GM04504 (cell line): Measurements from ENCODE around the gene INHA.
A peak's percentile ranks its signal among the peaks of the same experiment; 100 is the strongest.

Experiments used
- DNase-seq: peaks from one replicate; pipeline ENCODE4 v3.0.0-alpha.2; 2012; ENCODE audit warnings: low read depth

INHA gene

GRCh38 chr2:219540784-219541504 lies 31.2 kb upstream of the INHA start:
- no peak for DNase-seq

DNA sequence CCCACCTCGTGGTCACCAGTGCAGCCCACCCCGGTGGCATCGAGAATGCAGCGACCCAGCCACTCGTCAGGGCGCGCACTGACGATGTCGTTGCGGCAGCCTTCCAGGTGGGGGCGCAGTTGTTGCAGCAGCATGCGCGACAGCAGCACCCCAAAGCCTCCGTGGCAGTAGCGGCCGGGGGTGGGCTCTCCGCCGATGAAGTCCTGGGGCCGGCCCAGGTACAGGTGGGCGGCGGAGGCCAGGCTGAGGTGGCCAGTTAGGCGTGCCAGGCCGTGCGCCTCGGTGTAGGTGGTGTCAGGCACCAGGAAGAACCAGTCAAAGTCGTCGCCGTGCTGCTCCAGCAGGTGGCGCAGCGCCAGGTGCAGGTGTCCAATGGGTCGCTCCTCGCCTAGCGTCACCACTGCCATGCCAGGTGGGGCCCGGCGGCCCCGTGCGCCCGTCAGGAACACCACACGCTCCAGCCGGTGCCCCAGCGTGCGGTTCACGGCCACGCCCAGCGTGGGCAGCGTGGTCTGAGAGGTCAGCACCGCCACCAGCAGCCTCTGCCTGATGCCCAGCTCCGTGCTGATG lies 30.4 kb upstream of the INHA start:
- DNase-seq: no peak

DNA sequence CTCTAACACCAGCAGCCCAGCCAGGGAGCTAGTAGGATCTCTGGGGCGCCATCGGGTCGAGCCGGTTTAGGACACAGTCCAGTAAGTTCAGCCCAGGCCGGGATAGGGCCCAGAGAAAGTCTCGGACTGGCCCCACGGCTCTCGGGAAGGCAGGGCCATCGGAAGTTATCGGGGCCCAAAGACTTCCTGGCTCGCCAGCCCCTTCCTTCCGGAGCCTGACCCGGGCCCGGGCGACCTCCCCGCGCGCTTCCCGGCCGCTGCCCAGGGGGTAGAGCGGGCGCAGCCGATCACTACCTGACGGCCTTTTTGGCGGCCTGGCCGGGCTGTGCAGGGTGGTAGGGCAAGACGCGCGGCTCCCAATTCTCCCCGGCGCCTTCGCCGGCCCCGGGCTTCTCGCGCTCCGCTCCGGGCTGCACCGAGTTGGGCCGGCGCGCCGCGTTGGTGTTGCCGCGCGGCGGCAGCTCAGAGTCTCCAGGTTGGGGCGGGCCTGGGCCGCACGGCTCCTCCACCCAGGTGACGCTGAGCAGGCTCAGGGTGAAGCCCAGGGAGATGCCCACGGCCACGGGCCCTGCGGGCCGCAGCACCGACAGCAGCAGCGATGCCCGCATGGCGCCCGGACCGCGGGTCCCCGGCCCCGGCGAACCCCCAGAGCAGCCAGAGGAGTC lies 29.0 kb upstream of the INHA start:
- peak; percentile 13 for DNase-seq

DNA sequence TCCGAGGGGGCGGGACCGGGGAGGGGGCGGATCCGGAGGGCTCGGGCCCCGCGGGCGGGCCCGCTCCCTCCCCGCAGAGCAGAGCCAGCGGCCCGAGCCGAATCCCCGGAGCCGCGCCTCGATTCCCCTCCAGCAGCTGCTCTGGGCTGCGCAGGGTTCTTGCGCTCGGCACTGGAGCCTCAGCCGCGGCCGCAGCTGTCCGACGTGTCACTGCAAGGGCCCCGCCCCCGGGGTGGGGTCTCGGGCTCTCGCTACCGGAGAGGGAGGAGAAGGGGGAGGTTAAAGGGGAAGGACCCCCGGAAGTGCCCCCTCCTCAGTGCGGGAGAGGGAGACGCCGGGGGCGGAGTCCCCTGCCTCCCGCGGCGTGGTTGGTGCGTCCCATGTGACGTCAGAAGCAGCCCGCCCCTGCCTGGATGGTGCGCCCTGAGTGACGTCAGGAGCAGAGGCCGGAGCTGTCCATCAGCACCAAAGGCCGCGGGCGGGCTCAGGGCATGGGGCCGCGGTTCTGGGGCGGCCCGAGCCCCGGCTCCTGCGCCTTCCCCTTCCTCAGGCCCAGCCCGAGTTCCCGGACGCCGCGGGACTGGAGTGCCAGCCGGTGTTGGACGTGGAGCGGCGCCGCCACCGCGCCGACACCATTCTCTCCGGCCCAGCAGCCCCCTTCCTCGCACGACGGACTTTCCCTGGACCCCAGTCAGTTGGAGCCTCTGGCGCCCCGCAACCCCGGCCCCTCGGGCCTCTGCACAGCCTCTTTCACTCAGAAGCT lies 28.3 kb upstream of the INHA start, which contains the start of the genes CHPF and TMEM198:
CHPF (minus strand) TSS at position 214 of the 763 bp plus-strand sequence. CDS start 271 bp downstream, outside the sequence.
TMEM198 (plus strand) TSS at position 433 of the 763 bp plus-strand sequence. CDS start 700 bp downstream, outside the sequence.
- DNase-seq: peak; percentile 98

GRCh38 chr2:219544567-219544966 lies 27.5 kb upstream of the INHA start:
- no peak for DNase-seq

DNA sequence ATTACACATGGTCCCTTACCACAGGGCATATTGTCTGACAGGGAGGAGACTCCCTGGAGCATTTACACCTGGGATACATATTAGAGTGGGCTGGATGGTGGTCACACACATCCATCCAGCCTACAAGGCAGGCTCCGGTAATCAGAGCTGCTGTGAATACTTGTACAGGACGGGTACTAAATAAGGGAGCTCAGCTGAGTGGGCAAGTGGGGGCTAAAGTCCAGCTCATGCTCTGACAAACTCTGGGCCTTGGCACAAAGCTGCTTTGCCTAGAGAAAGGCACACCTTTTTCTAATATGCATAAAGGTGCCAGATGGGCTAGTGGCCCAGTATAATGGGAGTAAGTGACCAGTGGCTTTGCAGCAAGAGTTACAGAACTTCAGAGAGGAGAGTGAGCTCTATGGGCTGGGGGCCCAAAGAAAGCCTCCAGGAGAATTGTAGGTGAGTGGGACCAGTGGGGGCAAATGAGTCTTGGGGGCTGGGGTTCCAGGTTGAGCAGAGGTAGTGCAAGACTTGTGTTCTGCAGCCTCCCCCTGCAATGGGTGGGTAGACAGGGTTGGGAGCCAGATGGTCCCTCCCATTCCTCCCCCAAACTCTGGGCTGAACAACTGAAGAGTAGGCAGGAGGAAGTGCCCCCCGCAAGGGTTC lies 26.7 kb upstream of the INHA start:
- DNase-seq: no peak

GRCh38 chr2:219545943-219546352 lies 26.2 kb upstream of the INHA start:
- no peak for DNase-seq

DNA sequence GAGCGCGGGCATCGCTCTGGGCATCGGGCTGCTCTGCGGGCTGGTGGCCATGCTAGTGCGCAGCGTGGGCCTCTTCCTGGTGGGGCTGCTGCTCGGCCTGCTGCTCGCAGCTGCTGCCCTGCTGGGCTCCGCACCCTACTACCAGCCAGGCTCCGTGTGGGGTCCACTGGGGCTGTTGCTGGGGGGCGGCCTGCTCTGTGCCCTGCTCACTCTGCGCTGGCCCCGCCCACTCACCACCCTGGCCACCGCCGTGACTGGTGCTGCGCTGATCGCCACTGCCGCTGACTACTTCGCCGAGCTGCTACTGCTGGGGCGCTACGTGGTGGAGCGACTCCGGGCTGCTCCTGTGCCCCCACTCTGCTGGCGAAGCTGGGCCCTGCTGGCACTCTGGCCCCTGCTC lies 24.5 kb upstream of the INHA start:
- no peak for DNase-seq

DNA sequence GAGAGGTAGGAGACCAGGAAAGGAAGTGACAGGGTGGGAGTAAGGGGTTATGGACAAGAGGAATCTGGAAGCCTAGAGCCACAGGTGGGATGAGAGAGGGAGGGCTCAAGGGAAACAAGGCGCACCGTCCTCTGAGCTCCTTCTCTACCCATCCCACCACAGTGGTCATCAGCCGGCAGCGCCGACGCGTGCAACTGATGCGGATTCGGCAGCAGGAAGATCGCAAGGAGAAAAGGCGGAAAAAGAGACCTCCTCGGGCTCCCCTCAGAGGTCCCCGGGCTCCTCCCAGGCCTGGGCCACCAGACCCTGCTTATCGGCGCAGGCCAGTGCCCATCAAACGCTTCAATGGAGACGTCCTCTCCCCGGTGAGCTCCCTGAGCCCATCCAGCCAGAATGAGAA lies 23.1 kb upstream of the INHA start:
- no peak for DNase-seq

GRCh38 chr2:219549619-219550018 lies 22.5 kb upstream of the INHA start:
- no peak for DNase-seq

- no peak for DNase-seq
Observed at GRCh38 chr2:219551441-219552381, 20.4 kb upstream of the INHA start.

DNA sequence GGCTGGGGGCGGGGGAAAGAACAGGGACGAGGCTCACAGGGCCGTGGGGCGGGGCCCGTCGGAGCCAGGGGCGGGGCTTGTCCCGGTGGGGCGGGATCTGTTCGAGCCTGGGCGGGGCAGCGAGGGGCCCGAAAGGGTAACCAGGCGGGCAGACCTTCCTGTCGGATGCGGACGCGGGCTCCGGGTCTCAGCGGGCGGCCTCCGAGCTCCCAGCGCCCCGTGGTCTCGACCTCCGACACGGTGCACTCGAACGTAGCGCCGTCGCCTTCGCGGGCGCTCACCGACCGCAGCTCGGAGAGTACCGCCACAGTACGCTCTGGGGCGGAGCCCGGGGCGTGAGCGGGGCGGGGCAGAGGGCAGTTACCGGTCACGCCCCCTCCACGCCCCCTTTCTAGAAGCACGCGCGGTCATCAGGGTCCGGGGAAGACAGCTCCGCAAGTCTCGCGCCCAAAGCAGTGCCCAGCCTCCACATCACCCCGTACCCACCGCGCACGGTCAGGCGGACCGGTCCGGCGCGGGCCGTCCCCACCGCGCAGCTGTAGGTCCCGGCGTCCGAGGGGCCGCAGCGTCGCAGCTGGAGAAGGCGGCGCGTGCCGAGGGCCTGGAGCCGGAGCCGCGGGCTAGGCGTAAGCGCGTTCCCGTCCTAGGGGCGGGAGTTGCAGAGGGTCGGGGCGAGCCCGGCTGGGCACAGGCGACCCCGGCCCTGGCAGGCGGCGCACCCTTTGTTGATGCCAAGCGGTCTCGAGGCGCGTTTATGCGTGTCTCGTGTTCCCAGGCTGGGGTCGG lies 19.5 kb upstream of the INHA start:
- peak; percentile 51 for DNase-seq

DNA sequence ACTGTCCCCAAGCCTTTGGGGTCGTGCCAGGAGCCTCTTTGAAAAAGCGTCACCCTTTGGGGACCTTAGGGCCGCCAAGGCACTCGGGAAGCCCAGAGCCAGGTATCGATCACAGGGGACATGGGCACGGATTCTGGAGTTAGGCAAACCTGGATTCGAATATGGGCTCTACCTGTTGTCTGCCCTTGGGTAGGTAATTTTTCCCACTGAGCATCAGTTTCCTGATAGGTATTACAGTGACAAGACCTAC lies 19.0 kb upstream of the INHA start:
- no peak for DNase-seq

- no peak for DNase-seq
Observed at GRCh38 chr2:219553463-219553963, 18.6 kb upstream of the INHA start.

GRCh38 chr2:219554350-219554749 lies 17.8 kb upstream of the INHA start:
- no peak for DNase-seq

GRCh38 chr2:219555956-219556355 lies 16.2 kb upstream of the INHA start:
- DNase-seq: no peak

DNA sequence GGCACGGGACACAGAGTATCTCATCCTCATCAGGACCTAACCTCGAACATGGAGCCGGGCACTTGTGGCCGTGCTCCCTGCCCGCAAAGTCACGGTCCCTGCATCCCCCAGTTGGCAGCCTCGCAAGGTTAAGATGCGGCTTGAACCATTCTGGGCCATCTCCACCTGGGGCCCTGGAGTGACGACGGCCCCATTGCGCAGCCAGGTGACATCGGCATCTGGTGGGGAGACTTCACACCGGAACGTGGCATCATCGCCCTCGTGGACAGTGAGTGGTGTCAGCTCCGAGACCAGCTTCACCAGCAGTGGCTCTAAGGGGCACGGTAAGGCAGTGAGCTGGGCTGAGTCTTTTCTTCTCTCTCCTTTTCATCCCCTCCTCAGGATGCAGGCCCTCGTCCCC lies 15.7 kb upstream of the INHA start:
- no peak for DNase-seq

GRCh38 chr2:219557320-219557719 lies 14.8 kb upstream of the INHA start:
- no peak for DNase-seq

GRCh38 chr2:219557791-219558785 lies 14.0 kb upstream of the INHA start:
- DNase-seq: no peak
